ENCODE measurements around the gene HSD17B7. TPM values are rescaled to one million over a fixed set of nuclear protein-coding genes. Genes with fewer than 3 reads are reported as not detected.

The HSD17B7 gene
- total and polyA plus RNA-seq, 2 of the 13 experiments (the other 11 are each of a cell fraction or from before 2014, with no cell fraction given): 43.9 to 84.9 TPM

- TF ChIP-seq MED8 (CRISPR knock-in tag; IDR thresholded peaks at IDR 0.05; ENCODE audit: insufficient replicate concordance): peak; percentile 48
- TF ChIP-seq FOXO1 (CRISPR knock-in tag; IDR thresholded peaks at IDR 0.05): peak; percentile 91
- TF ChIP-seq ZNF7 (CRISPR knock-in tag; IDR thresholded peaks at IDR 0.05): 0 out of 2 replicates have a peak, but pooled peaks have one; percentile 8
- peak; percentile 92 for TF ChIP-seq CBX5 (CRISPR knock-in tag; IDR thresholded peaks at IDR 0.05; ENCODE audit: borderline replicate concordance)
- peak; percentile 30; the same call in 1 of the 2 replicates for TF ChIP-seq ZNF460 (CRISPR knock-in tag; IDR thresholded peaks at IDR 0.05; ENCODE audit: borderline replicate concordance)
- 0 out of 2 replicates have a peak, but pooled peaks have one; percentile 33 for TF ChIP-seq IRF2 (CRISPR knock-in tag; IDR thresholded peaks at IDR 0.05)
- 0 out of 2 replicates have a peak, but pooled peaks have one; percentile 35 for TF ChIP-seq ZBTB26 (CRISPR knock-in tag; IDR thresholded peaks at IDR 0.05; ENCODE audit: borderline replicate concordance)
- TF ChIP-seq POGZ (CRISPR knock-in tag; IDR thresholded peaks at IDR 0.05): peak; percentile 96
- TF ChIP-seq SP5 (CRISPR knock-in tag; IDR thresholded peaks at IDR 0.05; ENCODE audit: borderline replicate concordance, low read depth): 0 out of 2 replicates have a peak, but pooled peaks have one; percentile 34
- 0 out of 2 replicates have a peak, but pooled peaks have one; percentile 2 for TF ChIP-seq ZNF510 (CRISPR knock-in tag; IDR thresholded peaks at IDR 0.05; ENCODE audit: low read depth)
- peak; percentile 95 for TF ChIP-seq ZNF224 (CRISPR knock-in tag; IDR thresholded peaks at IDR 0.05)
- TF ChIP-seq ZBTB4 (CRISPR knock-in tag; IDR thresholded peaks at IDR 0.05; ENCODE audit: borderline replicate concordance): 0 out of 2 replicates have a peak, but pooled peaks have one; percentile 43
- 0 out of 2 replicates have a peak, but pooled peaks have one; percentile 18 for TF ChIP-seq ZNF362 (CRISPR knock-in tag; IDR thresholded peaks at IDR 0.05; ENCODE audit: borderline replicate concordance)
- TF ChIP-seq ZNF552 (CRISPR knock-in tag; IDR thresholded peaks at IDR 0.05; ENCODE audit: borderline replicate concordance): peak; percentile 50; the same call in 1 of the 2 replicates
- peak; percentile 40; the same call in 1 of the 2 replicates for TF ChIP-seq ZBTB25 (CRISPR knock-in tag; IDR thresholded peaks at IDR 0.05)
- peak; percentile 52; the same call in 1 of the 2 replicates for TF ChIP-seq ZNF512B (CRISPR knock-in tag; IDR thresholded peaks at IDR 0.05; ENCODE audit: borderline replicate concordance)
- TF ChIP-seq GATAD2A (CRISPR knock-in tag; IDR thresholded peaks at IDR 0.05): peak; percentile 96
- peak; percentile 46; the same call in 1 of the 2 replicates for TF ChIP-seq RFXAP (CRISPR knock-in tag; IDR thresholded peaks at IDR 0.05; ENCODE audit: borderline replicate concordance)
- peak; percentile 96 for TF ChIP-seq HDAC2 (CRISPR knock-in tag; IDR thresholded peaks at IDR 0.05)
Observed at GRCh38 chr1:162746264-162746942, 44.1 kb upstream of the HSD17B7 start (continued).
